MCF 10A (cell line): Measurements from ENCODE around the gene KIF12. TPM values are rescaled to one million over a fixed set of nuclear protein-coding genes. Genes with fewer than 3 reads are reported as not detected.
A peak's percentile ranks its signal among the peaks of the same experiment; 100 is the strongest.

Experiments used
- BruUV-seq: library from RNA; stranded (reverse); fragments of 400-500 nt; replicated peaks from 2 replicates; lab custom pipeline; 2021; lab: Mats Ljungman, UMichigan
- CTCF ChIA-PET: fragments of 300-600 bp; sonication (Branson Sonifier 250); formaldehyde crosslinking; extraction: SDS; loops from one replicate; lab custom pipeline; 2021; ENCODE audit warnings: antibody characterized with exemption, inconsistent platforms; lab: Yijun Ruan, JAX
- POLR2A ChIA-PET: fragments of 300-600, 350-650 bp; sonication (Branson Sonifier 250); formaldehyde crosslinking; extraction: SDS; loops from one replicate; lab custom pipeline; 2020; ENCODE audit warnings: antibody characterized with exemption, inconsistent platforms; lab: Yijun Ruan, JAX
- DNase-seq: peaks from one replicate; pipeline ENCODE4 v3.0.0-alpha.2; 2018; ENCODE audit not compliant: unreplicated experiment
- H3K27ac Mint-ChIP-seq: one replicate; pipeline ENCODE4 v1.8.0; 2022; ENCODE audit warnings: mild to moderate bottlenecking, low read depth, mixed read lengths; ENCODE audit not compliant: unreplicated experiment
- H3K27me3 Mint-ChIP-seq: one replicate; pipeline ENCODE4 v1.8.0; 2022; ENCODE audit warnings: mixed read lengths; ENCODE audit not compliant: insufficient read depth, unreplicated experiment
- H3K36me3 Mint-ChIP-seq: one replicate; pipeline ENCODE4 v1.8.0; 2022; ENCODE audit warnings: mild to moderate bottlenecking, moderate library complexity, mixed read lengths; ENCODE audit not compliant: insufficient read depth, unreplicated experiment
- H3K4me1 Mint-ChIP-seq: one replicate; pipeline ENCODE4 v1.8.0; 2022; ENCODE audit warnings: mixed read lengths; ENCODE audit not compliant: insufficient read depth, unreplicated experiment
- H3K4me3 Mint-ChIP-seq: one replicate; pipeline ENCODE4 v1.8.0; 2022; ENCODE audit warnings: mild to moderate bottlenecking, moderate library complexity, mixed read lengths; ENCODE audit not compliant: unreplicated experiment
- H3K9me3 Mint-ChIP-seq: one replicate; pipeline ENCODE4 v1.8.0; 2022; ENCODE audit warnings: mixed read lengths; ENCODE audit not compliant: unreplicated experiment
- CTCF ChIP-seq: fragments of 200-600 bp; IDR thresholded peaks from one replicate; pipeline ENCODE4 v1.8.0; 2022; ENCODE audit warnings: antibody characterized with exemption, mild to moderate bottlenecking; ENCODE audit not compliant: unreplicated experiment
- intact Hi-C: fragments of 100-400 bp; cut with micrococcal nuclease; formaldehyde crosslinking; loops from 2 replicates; pipeline ENCODE4 v1.14.1; 2022
- total RNA-seq: library from RNA; stranded (reverse); gene quantifications from 2 replicates; pipeline ENCODE4 v1.2.3, GENCODE V29; 2022

Gene KIF12
- total RNA-seq, 1 experiment from 2014 or later, result not detected

DNA sequence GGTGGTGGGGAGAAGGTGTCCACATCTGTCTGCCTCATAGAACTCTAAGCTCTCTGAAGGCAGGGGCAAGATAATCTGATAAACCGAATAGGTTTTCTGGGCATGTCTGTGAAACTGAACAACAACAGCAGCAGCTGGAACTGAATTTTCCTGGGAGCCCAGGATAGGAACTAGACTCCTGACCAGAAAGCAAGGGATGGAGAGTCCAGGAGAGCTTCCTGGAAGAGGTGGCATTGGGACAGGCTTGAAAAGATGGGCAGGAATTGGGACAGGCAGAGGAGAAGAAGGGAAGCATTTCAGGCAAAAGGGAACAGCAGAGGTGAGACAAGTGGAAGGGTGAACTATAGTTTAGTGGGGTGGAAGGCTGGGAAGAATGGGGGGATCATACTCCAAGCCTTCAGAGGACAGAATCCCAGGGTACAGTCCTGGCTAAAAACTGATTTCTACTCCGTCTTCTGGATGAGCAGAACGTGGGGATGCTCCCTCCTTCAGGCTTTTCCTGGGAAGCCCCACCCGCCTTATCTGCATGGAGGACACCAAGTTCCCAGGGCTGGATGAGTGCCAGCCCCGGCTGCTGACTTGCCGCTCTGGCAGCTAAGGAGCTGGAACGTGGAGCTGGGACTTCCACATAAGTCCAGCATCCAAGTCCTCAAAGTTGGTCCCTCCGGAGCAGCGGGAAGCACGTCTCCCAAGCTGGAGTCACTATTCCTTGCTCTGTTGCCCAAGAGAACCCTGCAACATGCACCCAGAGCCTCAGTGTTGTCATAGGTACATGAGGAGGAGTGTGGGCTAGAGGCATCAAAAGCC is 13.9 kb upstream of the KIF12 start:
- peak; percentile 53 for DNase-seq
- H3K9me3 Mint-ChIP-seq, result no peaks in the 10 kb centered on the region
- peaks cover 56% of the 10 kb centered on the region for H3K27me3 Mint-ChIP-seq
- H3K27ac Mint-ChIP-seq, result no peak overlapping the region
- no peak for TF ChIP-seq CTCF
- intact Hi-C loops, result no loop called here
- BruUV-seq, result no TSS peak
- H3K36me3 Mint-ChIP-seq, result peaks cover 6% of the 10 kb centered on the region
- peaks cover 6% of the 10 kb centered on the region for H3K4me1 Mint-ChIP-seq
- no peak overlapping the region for H3K4me3 Mint-ChIP-seq
- POLR2A ChIA-PET, result interaction anchor here (0.5 kb wide), 1 partner anchor 13 kb away, joined by 3 read pairs; no protein-coding TSS in a partner anchor
- CTCF ChIA-PET, result interaction anchor here (0.7 to 8.4 kb wide), 5 partner anchors 8 to 204 kb away, joined by 3 to 43 read pairs (median 3); no protein-coding TSS in a partner anchor

DNA sequence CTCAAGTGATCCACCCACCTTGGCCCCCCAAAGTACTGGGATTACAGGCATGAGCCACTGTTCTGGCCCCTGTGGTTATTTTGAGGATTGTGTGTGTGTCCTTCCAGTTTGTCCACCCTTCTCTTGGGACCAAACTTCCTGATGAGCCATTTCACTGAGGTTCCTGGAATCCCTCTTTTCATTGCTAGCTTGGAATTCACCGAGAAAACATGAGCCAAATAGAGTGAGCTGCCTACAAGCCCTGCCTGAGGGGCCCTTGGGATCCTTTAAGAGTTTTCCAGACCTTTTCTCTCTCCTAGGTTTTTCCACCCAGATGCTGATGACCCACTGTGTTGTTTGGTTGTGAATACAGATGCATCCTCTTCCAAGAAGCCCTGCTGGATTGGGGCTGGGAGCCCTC is 13.2 kb upstream of the KIF12 start:
- Mint-ChIP-seq H3K27ac (no peak overlapping the region), H3K9me3 (no peaks in the 10 kb centered on the region), H3K4me1 (peaks cover 6% of the 10 kb centered on the region), H3K4me3 (no peak overlapping the region), H3K36me3 (peaks cover 6% of the 10 kb centered on the region), H3K27me3 (peaks cover 56% of the 10 kb centered on the region)
- ChIA-PET POLR2A (no interaction called here), CTCF (interaction anchor here (0.6 to 8.4 kb wide), 6 partner anchors 9 to 205 kb away, joined by 3 to 43 read pairs (median 3); no protein-coding TSS in a partner anchor)
- no TSS peak for BruUV-seq
- intact Hi-C loops, result no loop called here
- no peak for DNase-seq
- TF ChIP-seq CTCF, result no peak

- no peak overlapping the region for H3K4me3 Mint-ChIP-seq
- H3K27ac Mint-ChIP-seq, result no peak overlapping the region
- TF ChIP-seq CTCF, result no peak
- DNase-seq, result peak; percentile 48
- peaks cover 6% of the 10 kb centered on the region for H3K36me3 Mint-ChIP-seq
- H3K27me3 Mint-ChIP-seq, result peaks cover 73% of the 10 kb centered on the region
- intact Hi-C loops, result no loop called here
- H3K9me3 Mint-ChIP-seq, result no peaks in the 10 kb centered on the region
- CTCF ChIA-PET, result interaction anchor here (0.6 to 8.4 kb wide), 5 partner anchors 27 to 1187 kb away, joined by 3 to 160 read pairs (median 4); no protein-coding TSS in a partner anchor
- peaks cover 6% of the 10 kb centered on the region for H3K4me1 Mint-ChIP-seq
- BruUV-seq, result no TSS peak
- POLR2A ChIA-PET, result interaction anchor here (1.0 kb wide), 1 partner anchor 181 kb away, joined by 3 read pairs; no protein-coding TSS in a partner anchor
Observed at GRCh38 chr9:114110180-114110579, 11.1 kb upstream of the KIF12 start.

DNA sequence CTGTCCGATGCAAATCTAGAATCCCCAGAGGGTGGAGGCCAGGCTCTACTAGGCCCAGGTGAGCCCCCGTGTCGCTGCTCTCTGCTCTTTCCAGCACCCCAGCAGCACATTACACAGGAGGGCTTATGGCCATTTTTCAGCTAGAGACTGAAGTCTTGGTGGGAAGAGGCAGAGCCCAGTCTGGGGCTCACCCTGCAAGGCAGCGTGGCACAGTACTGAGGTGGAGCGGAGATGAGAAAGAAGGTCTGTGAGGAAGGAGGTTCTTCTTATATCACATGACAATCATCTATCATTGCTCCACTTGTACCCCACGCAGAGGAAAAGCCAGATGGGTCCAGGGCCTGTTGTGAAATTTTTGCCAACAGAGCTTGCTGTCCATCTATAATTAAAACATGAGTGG is 10.0 kb upstream of the KIF12 start:
- H3K27ac Mint-ChIP-seq, result no peak overlapping the region
- ChIA-PET CTCF (interaction anchor here (0.7 to 8.4 kb wide), 14 partner anchors 9 to 904 kb away, joined by 3 to 160 read pairs (median 6); partner anchors contain the start of gene COL27A1), POLR2A (interaction anchor here (0.8 kb wide), 1 partner anchor 182 kb away, joined by 3 read pairs; no protein-coding TSS in a partner anchor)
- peaks cover 6% of the 10 kb centered on the region for H3K36me3 Mint-ChIP-seq
- intact Hi-C loops, result loop anchor here (10.0 kb wide), 1 partner anchor 46 kb away; the partner anchor contains the start of gene COL27A1
- TF ChIP-seq CTCF, result no peak
- H3K4me3 Mint-ChIP-seq, result no peak overlapping the region
- H3K27me3 Mint-ChIP-seq, result peaks cover 78% of the 10 kb centered on the region
- H3K9me3 Mint-ChIP-seq, result no peaks in the 10 kb centered on the region
- H3K4me1 Mint-ChIP-seq, result peaks cover 6% of the 10 kb centered on the region
- no TSS peak for BruUV-seq
- DNase-seq, result no peak
